IMR-90 (cell line): Measurements from ENCODE around the gene C1orf105. TPM values are rescaled to one million over a fixed set of nuclear protein-coding genes. Genes with fewer than 3 reads are reported as not detected.

ENCODE experiments used
- ATAC-seq: fragments of 200-7000 bp; cut with Tn5 transposase; 2 replicates; pipeline ENCODE4 v1.9.1; 2020; ENCODE audit warnings: low read depth, mild to moderate bottlenecking, moderate library complexity
- BruUV-seq: library from RNA; stranded (reverse); fragments of 400-500 nt; replicated peaks from 2 replicates; lab custom pipeline; 2021; lab: Mats Ljungman, UMichigan
- CTCF ChIA-PET: fragments of 300-600 bp; formaldehyde crosslinking; extraction: SDS; loops from one replicate; lab custom pipeline; 2021; ENCODE audit warnings: antibody characterized with exemption; lab: Yijun Ruan, JAX
- POLR2A ChIA-PET: fragments of 300-600 bp; sonication (Branson Sonifier 250); formaldehyde crosslinking; loops from one replicate; lab custom pipeline; 2022; ENCODE audit warnings: antibody characterized with exemption; ENCODE audit not compliant: unreplicated experiment; lab: Charles Lee
- DNase-seq: peaks from one replicate; pipeline ENCODE4 v3.0.0; 2013
- H2AFZ ChIP-seq: replicated peaks from 2 replicates; pipeline ENCODE3; 2013; ENCODE audit warnings: low read length, mild to moderate bottlenecking; ENCODE audit not compliant: poor library complexity
- H2AK5ac ChIP-seq: 2 replicates; pipeline ENCODE4 v1.6.1; 2013; ENCODE audit warnings: low read depth, low read length, inconsistent platforms
- H2AK9ac ChIP-seq: replicated peaks from 2 replicates; pipeline ENCODE3; 2013; ENCODE audit warnings: mild to moderate bottlenecking, low read depth, low read length, moderate library complexity; ENCODE audit not compliant: poor library complexity
- H2BK120ac ChIP-seq: 2 replicates; pipeline ENCODE4 v1.6.1; 2013; ENCODE audit warnings: low read depth, low read length, inconsistent platforms
- H2BK15ac ChIP-seq: 3 replicates; pipeline ENCODE4 v1.6.1; 2013; ENCODE audit warnings: low read depth, low read length, inconsistent platforms
- H2BK20ac ChIP-seq: 2 replicates; pipeline ENCODE4 v1.6.1; 2013; ENCODE audit warnings: low read depth, mild to moderate bottlenecking, inconsistent platforms, low read length, moderate library complexity
- H2BK5ac ChIP-seq: 2 replicates; pipeline ENCODE4 v1.6.1; 2013; ENCODE audit warnings: mild to moderate bottlenecking, low read depth, low read length, inconsistent platforms; ENCODE audit not compliant: poor library complexity, severe bottlenecking
- H3K14ac ChIP-seq: replicated peaks from 2 replicates; pipeline ENCODE4 v1.6.1; 2013; ENCODE audit warnings: low read depth, low read length, inconsistent platforms
- H3K18ac ChIP-seq: 2 replicates; pipeline ENCODE4 v1.6.1; 2013; ENCODE audit warnings: low read depth, low read length, control low read depth
- H3K23ac ChIP-seq: 2 replicates; pipeline ENCODE4 v1.6.1; 2013; ENCODE audit warnings: low read depth, low read length, inconsistent platforms
- H3K27ac ChIP-seq: 2 replicates; pipeline ENCODE4 v1.5.1; 2013; ENCODE audit warnings: mild to moderate bottlenecking, control low read depth, low read length; ENCODE audit not compliant: insufficient read depth
- H3K27me3 ChIP-seq: 2 replicates; pipeline ENCODE4 v1.6.1; 2013; ENCODE audit warnings: low read length; ENCODE audit not compliant: control insufficient read depth, insufficient read depth
- H3K36me3 ChIP-seq: 2 replicates; pipeline ENCODE4 v1.6.1; 2013; ENCODE audit warnings: low read length, mixed read lengths; ENCODE audit not compliant: control insufficient read depth, insufficient read depth
- H3K4ac ChIP-seq: 2 replicates; pipeline ENCODE4 v1.6.1; 2013; ENCODE audit warnings: low read depth, low read length, inconsistent platforms
- H3K4me1 ChIP-seq: 2 replicates; pipeline ENCODE4 v1.6.1; 2013; ENCODE audit warnings: low read length, mixed read lengths; ENCODE audit not compliant: control insufficient read depth, insufficient read depth
- H3K4me2 ChIP-seq: 2 replicates; pipeline ENCODE4 v1.6.1; 2013; ENCODE audit warnings: low read depth, mild to moderate bottlenecking, control low read depth, low read length, moderate library complexity
- H3K4me3 ChIP-seq: 2 replicates; pipeline ENCODE4 v1.5.1; 2013; ENCODE audit warnings: low read depth, mild to moderate bottlenecking, control low read depth, low read length, moderate library complexity; ENCODE audit not compliant: insufficient read depth
- H3K56ac ChIP-seq: 2 replicates; pipeline ENCODE4 v1.6.1; 2013; ENCODE audit warnings: low read length, inconsistent platforms; ENCODE audit not compliant: insufficient read depth; ENCODE audit errors: extremely low read depth
- H3K79me1 ChIP-seq, 2 experiments: 2 replicates each; pipeline ENCODE4 v1.6.1; 2013; ENCODE audit warnings: low read length in 2 of 2, inconsistent platforms in 1 of 2, low read depth in 1 of 2
- H3K9ac ChIP-seq: 2 replicates; pipeline ENCODE4 v1.6.1; 2013; ENCODE audit warnings: low read depth, low read length, control low read depth
- H3K9me1 ChIP-seq: 2 replicates; pipeline ENCODE4 v1.6.1; 2013; ENCODE audit warnings: low read length, inconsistent platforms; ENCODE audit not compliant: insufficient read depth
- H3K9me3 ChIP-seq: 2 replicates; pipeline ENCODE4 v1.6.1; 2013; ENCODE audit warnings: low read length; ENCODE audit not compliant: control insufficient read depth, insufficient read depth
- H4K20me1 ChIP-seq: 2 replicates; pipeline ENCODE4 v1.6.1; 2013; ENCODE audit warnings: low read length, inconsistent platforms; ENCODE audit not compliant: insufficient read depth
- H4K5ac ChIP-seq: 2 replicates; pipeline ENCODE4 v1.6.1; 2013; ENCODE audit warnings: mild to moderate bottlenecking, low read depth, low read length, control low read depth
- H4K8ac ChIP-seq, 2 experiments: 2 replicates each; pipeline ENCODE4 v1.6.1; 2013; ENCODE audit warnings: low read depth in 2 of 2, low read length in 2 of 2, control low read depth in 1 of 2, inconsistent platforms in 1 of 2
- H4K91ac ChIP-seq: 2 replicates; pipeline ENCODE4 v1.6.1; 2013; ENCODE audit warnings: low read depth, low read length, inconsistent platforms; ENCODE audit not compliant: insufficient read depth
- BHLHE40 ChIP-seq: fragments of 150-350 bp; IDR thresholded peaks from 2 replicates; pipeline ENCODE4 v1.6.1; 2016; ENCODE audit warnings: mild to moderate bottlenecking, low read depth, low read length
- MAZ ChIP-seq: IDR thresholded peaks from 2 replicates; pipeline ENCODE4 v1.6.1; 2012; ENCODE audit warnings: low read depth, mild to moderate bottlenecking, low read length, improper control_type of control experiment, moderate library complexity, borderline replicate concordance
- SMC3 ChIP-seq: fragments of 150-350 bp; IDR thresholded peaks from 2 replicates; pipeline ENCODE4 v1.6.1; 2016; ENCODE audit warnings: low read depth, mild to moderate bottlenecking, antibody characterized with exemption, low read length, moderate library complexity
- WGBS, 2 experiments: methylation state at CpG; one replicate each; pipeline versions ENCODE4 v1.1.5 to v1.1.7; 2013; ENCODE audit warnings: missing lambda C conversion rate in 2 of 2; ENCODE audit not compliant: insufficient read length in 1 of 2; ENCODE audit errors: extremely low coverage in 2 of 2; 5-methylcytosine and 5-hydroxymethylcytosine counted together
- dilution Hi-C: fragments of 300-500 bp; cut with HindIII; formaldehyde crosslinking; loops from one replicate; pipeline ENCODE4 v1.14.3; 2018; ENCODE audit warnings: low sequenced_read_pairs; ENCODE audit not compliant: unreplicated experiment
- in situ Hi-C: fragments of 300-500 bp; cut with MboI; formaldehyde crosslinking; loops from 3 replicates; pipeline ENCODE4 v1.14.3; 2019; ENCODE audit warnings: low sequenced_read_pairs, inconsistent platforms, mixed read lengths
- intact Hi-C: fragments of 100-400 bp; cut with micrococcal nuclease; formaldehyde crosslinking; loops from 2 replicates; pipeline ENCODE4 v1.10.0; 2022
- polyA plus RNA-seq, 3 experiments: library from polyadenylated mRNA; depleted of rRNA; stranded (reverse); fragments of >200 nt; gene quantifications; 2 replicates each; pipeline ENCODE4 v1.2.3, GENCODE V29; 2012; ENCODE audit warnings: low replicate concordance in 1 of 3
- total RNA-seq: library from RNA; depleted of rRNA; stranded (reverse); fragments of >200 nt; gene quantifications from 2 replicates; pipeline ENCODE4 v1.2.3, GENCODE V29; 2012
- TF ChIP-seq, protein P1 (sequence below): fragments of 150-350 bp; IDR thresholded peaks from 2 replicates; pipeline ENCODE4 v1.6.1; 2016; ENCODE audit warnings: low read depth, mild to moderate bottlenecking, low read length, moderate library complexity, borderline replicate concordance
- TF ChIP-seq, protein P2 (sequence below): conservative IDR thresholded peaks from 2 replicates; pipeline ENCODE4 v1.5.1; 2012; ENCODE audit warnings: mild to moderate bottlenecking, low read depth, low read length, improper control_type of control experiment

Gene C1orf105
- total and polyA plus RNA-seq, 2 of the 4 experiments (the other 2 are of a cell fraction), result not detected

DNA sequence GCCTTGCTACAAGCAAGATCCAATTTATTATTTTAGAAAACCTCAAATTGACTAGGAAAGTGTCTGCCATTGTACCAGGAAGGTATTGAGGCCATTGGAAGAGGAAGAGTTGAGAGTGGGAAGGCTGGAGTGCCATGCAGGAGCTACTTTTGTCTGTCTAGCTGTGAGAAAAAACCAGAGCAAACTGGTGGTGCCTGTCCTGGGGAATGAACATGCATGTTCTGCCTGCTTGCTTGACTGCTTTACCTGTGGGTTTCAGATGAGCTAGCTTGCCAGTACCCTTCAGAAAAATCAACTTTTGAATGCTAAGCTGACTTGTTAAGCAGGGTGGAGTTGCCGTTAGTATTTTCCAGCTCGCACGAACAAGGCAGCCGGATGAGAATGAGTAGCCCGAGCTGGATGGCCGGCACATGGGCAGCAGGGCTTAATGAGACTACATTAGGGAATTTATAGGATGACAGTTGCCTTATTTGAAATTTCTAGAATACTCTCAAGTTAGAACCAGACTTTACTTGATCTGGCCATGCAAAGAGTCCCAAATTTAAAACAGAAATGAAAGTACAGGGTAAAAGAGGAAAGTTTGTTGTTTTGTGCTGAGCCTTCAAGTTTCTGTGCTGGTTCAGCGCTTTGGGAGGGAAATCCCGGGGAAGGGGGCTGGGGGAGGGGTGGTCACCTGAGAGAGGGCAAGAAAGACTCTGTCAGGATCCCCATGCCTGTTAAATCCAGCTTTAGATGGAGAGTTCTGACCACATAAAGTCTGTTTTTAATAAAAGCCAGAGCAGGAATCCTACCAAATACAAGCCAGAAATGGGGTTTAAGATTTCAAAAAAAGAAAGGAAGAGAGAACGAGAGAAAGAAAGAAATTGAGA, 29.6 kb upstream of the C1orf105 start (continued):
- no peak for TF ChIP-seq BHLHE40

DNA sequence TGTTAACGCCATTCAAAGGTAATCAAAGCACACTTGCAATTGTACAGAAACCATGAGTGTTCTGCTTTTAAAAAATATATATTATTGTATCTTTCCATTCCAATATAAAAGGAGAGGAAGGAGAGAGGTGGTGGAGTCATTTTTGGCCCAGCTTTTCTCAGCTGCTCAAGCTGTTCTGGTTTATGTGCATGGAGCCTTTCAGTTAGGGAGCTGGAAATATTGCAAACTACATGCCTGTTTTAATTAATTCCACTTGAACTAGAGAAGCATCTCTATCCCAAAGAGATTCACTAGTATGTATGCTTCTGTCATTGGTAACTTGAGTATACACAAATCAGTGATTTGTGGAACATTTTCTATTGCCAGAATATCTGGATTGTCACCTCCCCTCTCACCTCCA, 28.5 kb upstream of the C1orf105 start:
- no peak overlapping the region for H3K9ac ChIP-seq
- no peaks in the 10 kb centered on the region for H3K79me1 ChIP-seq
- H4K20me1 ChIP-seq, result no peaks in the 10 kb centered on the region
- H3K4me1 ChIP-seq, result peaks cover 2% of the 10 kb centered on the region
- ATAC-seq (no peak), DNase-seq (no peak)
- no peaks in the 10 kb centered on the region for H3K9me1 ChIP-seq
- no peaks in the 10 kb centered on the region for H3K27me3 ChIP-seq
- TF ChIP-seq, protein P1, sequence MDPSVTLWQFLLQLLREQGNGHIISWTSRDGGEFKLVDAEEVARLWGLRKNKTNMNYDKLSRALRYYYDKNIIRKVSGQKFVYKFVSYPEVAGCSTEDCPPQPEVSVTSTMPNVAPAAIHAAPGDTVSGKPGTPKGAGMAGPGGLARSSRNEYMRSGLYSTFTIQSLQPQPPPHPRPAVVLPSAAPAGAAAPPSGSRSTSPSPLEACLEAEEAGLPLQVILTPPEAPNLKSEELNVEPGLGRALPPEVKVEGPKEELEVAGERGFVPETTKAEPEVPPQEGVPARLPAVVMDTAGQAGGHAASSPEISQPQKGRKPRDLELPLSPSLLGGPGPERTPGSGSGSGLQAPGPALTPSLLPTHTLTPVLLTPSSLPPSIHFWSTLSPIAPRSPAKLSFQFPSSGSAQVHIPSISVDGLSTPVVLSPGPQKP, result no peak
- TF ChIP-seq MAZ (no peak), SMC3 (no peak)
- TF ChIP-seq, protein P2, sequence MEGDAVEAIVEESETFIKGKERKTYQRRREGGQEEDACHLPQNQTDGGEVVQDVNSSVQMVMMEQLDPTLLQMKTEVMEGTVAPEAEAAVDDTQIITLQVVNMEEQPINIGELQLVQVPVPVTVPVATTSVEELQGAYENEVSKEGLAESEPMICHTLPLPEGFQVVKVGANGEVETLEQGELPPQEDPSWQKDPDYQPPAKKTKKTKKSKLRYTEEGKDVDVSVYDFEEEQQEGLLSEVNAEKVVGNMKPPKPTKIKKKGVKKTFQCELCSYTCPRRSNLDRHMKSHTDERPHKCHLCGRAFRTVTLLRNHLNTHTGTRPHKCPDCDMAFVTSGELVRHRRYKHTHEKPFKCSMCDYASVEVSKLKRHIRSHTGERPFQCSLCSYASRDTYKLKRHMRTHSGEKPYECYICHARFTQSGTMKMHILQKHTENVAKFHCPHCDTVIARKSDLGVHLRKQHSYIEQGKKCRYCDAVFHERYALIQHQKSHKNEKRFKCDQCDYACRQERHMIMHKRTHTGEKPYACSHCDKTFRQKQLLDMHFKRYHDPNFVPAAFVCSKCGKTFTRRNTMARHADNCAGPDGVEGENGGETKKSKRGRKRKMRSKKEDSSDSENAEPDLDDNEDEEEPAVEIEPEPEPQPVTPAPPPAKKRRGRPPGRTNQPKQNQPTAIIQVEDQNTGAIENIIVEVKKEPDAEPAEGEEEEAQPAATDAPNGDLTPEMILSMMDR, result no peak
- H3K23ac ChIP-seq, result no peak overlapping the region
- intact Hi-C loops, result no loop called here
- dilution Hi-C loops, result no loop called here
- no peak overlapping the region for H3K56ac ChIP-seq
- in situ Hi-C loops, result loop anchor here (10.0 kb wide), 1 partner anchor 247 kb away; no protein-coding TSS in a partner anchor
- no peak overlapping the region for H2AFZ ChIP-seq
- no peaks in the 10 kb centered on the region for H3K9me3 ChIP-seq
- no peak overlapping the region for H3K18ac ChIP-seq
- H4K5ac ChIP-seq, result no peak overlapping the region
- H3K4me2 ChIP-seq, result no peak overlapping the region
- WGBS, 2 experiments, result no CpG with 5 or more reads among the region's 1 CpG
- H3K36me3 ChIP-seq, result no peaks in the 10 kb centered on the region
- no peak overlapping the region for H3K4me3 ChIP-seq
- H3K4ac ChIP-seq, result no peak overlapping the region
- no peak overlapping the region for H2BK20ac ChIP-seq
- H2AK5ac ChIP-seq, result no peak overlapping the region
- no peak overlapping the region for H3K27ac ChIP-seq
- H2AK9ac ChIP-seq, result no peak overlapping the region
- H4K91ac ChIP-seq, result no peak overlapping the region
- H3K14ac ChIP-seq, result no peak overlapping the region
- ChIA-PET CTCF (interaction anchor here (0.7 kb wide), 1 partner anchor 228 kb away, joined by 3 read pairs; no protein-coding TSS in a partner anchor), POLR2A (no interaction called here)
- no peak overlapping the region for H2BK15ac ChIP-seq
- no peak overlapping the region for H4K8ac ChIP-seq
- BruUV-seq, result no TSS peak
- H2BK5ac ChIP-seq, result no peak overlapping the region
- H2BK120ac ChIP-seq, result no peak overlapping the region
